ENCODE data around the gene TOP2A. TPM values are rescaled to one million over a fixed set of nuclear protein-coding genes. Genes with fewer than 3 reads are reported as not detected.

TOP2A gene
- total RNA-seq, 1 donor from 2014 or later, result 0.79 TPM

DNA sequence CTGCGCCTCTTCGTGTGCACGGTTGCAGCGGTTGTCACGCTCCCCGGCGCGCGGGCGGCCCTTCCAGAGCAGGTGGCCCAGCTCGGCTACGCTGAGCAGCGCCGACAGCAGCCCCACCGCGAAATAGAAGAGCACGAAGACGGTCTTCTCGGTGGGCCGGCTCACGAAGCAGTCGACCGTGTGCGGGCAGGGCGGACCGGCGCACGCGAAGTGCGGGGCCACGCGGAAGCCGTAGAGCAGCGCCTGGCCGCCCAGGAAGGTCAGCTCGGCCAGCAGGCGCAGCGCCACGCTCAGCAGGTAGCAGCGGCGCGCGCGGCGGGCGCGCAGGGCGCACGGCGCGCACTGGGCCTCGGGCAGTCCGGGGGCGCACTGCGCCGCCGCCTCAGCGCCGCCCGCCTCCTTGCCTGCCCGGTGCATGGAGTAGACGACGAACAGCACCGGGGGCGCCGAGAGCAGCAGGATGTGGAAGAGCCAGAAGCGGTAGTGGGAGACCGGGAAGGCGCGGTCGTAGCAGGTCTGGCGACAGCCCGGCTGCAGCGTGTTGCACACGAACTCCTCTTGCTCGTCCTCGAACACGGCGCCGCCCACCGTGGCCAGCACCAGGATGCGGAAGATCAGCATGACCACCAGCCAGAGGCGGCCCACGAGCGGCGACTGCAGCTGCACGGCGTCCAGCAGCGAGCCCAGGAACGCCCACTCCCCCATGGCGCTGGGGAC, 54.4 kb downstream of the TOP2A start:
- Histone ChIP-seq H3K27me3 (ENCODE audit: control insufficient read depth, insufficient read depth, low read length) (no peaks in the 10 kb centered on the region), H3K36me3 (ENCODE audit: control insufficient read depth, insufficient read depth, low read length) (no peaks in the 10 kb centered on the region), H3K4me3 (ENCODE audit: low read depth, low read length) (peak overlapping the region; percentile 52)
- TF ChIP-seq, protein P1, sequence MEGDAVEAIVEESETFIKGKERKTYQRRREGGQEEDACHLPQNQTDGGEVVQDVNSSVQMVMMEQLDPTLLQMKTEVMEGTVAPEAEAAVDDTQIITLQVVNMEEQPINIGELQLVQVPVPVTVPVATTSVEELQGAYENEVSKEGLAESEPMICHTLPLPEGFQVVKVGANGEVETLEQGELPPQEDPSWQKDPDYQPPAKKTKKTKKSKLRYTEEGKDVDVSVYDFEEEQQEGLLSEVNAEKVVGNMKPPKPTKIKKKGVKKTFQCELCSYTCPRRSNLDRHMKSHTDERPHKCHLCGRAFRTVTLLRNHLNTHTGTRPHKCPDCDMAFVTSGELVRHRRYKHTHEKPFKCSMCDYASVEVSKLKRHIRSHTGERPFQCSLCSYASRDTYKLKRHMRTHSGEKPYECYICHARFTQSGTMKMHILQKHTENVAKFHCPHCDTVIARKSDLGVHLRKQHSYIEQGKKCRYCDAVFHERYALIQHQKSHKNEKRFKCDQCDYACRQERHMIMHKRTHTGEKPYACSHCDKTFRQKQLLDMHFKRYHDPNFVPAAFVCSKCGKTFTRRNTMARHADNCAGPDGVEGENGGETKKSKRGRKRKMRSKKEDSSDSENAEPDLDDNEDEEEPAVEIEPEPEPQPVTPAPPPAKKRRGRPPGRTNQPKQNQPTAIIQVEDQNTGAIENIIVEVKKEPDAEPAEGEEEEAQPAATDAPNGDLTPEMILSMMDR (IDR thresholded peaks at IDR 0.05; ENCODE audit: insufficient read depth, low read length, severe bottlenecking), result no peak
- no peak for FAIRE-seq
- DNase-seq (ENCODE audit: low read depth), result no peak

DNA sequence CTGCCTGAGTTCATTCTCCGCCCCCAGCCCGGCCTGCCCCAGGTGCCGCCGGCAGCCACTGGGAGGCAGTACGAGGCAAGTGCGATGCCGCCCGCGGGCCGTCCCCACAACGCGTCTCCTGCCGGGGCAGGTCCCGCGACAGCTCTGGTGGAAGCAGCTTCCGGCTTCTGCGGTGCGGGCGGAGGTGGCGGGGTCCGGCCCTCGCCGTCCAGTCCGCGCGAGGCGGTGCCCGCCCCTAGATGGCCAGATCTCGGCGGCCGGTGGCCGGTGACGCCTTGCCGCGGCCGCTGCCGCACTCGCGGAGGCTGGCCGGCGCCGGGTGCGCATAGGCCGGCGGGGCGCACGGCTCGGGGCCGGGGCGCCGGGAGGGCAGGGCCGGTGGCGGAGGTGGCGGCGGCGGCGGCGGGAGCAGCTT, 55.0 kb downstream of the TOP2A start:
- no peaks in the 10 kb centered on the region for H3K36me3 ChIP-seq (ENCODE audit: control insufficient read depth, insufficient read depth, low read length)
- no peak for FAIRE-seq
- TF ChIP-seq, protein P1 (IDR thresholded peaks at IDR 0.05; ENCODE audit: insufficient read depth, low read length, severe bottlenecking), result peak; percentile 79
- no peaks in the 10 kb centered on the region for H3K27me3 ChIP-seq (ENCODE audit: control insufficient read depth, insufficient read depth, low read length)
- peak overlapping the region; percentile 52 for H3K4me3 ChIP-seq (ENCODE audit: low read depth, low read length)
- DNase-seq (ENCODE audit: low read depth), result peak; percentile 40

DNA sequence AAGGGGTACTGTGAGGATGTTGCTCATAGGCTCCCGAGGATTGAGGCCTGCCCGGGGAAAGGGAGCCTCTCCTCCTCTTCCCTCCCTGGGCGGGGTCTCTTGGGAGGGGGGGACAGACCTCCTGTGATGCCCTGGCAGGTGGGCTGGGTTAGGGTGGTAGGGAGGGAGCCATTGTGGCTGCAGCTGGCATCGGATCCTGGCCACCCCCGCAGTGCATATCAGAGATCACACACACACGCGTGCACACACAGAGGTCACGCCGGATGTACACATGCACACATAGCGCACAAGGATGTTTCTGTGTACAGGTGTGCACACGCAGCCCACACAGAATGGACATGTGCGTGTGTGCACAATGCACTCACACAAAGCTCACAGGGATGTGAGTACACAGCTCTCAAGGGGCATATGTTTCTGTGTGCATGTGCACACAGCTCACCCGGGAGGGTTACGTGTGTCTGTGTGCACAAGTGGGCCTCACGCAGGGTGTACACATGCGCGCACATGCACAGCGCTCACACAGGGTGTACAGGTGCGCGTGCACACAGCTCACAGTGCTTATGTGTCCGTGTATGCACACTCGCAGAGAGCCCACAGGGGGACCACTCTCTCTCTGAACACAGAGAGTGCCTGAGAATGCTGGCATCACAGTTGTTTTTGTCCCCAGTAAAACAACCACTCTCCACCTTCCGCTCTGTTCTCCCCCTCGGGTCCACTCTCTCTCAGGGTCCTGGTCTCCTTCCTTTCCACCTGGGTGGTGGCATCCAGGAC, 55.6 kb downstream of the TOP2A start:
- H3K4me3 ChIP-seq (ENCODE audit: low read depth, low read length), result peak overlapping the region; percentile 52
- H3K36me3 ChIP-seq (ENCODE audit: control insufficient read depth, insufficient read depth, low read length), result no peaks in the 10 kb centered on the region
- peak; percentile 36 for FAIRE-seq
- H3K27me3 ChIP-seq (ENCODE audit: control insufficient read depth, insufficient read depth, low read length), result no peaks in the 10 kb centered on the region
- DNase-seq (ENCODE audit: low read depth), result no peak
- TF ChIP-seq, protein P1 (IDR thresholded peaks at IDR 0.05; ENCODE audit: insufficient read depth, low read length, severe bottlenecking), result no peak

DNA sequence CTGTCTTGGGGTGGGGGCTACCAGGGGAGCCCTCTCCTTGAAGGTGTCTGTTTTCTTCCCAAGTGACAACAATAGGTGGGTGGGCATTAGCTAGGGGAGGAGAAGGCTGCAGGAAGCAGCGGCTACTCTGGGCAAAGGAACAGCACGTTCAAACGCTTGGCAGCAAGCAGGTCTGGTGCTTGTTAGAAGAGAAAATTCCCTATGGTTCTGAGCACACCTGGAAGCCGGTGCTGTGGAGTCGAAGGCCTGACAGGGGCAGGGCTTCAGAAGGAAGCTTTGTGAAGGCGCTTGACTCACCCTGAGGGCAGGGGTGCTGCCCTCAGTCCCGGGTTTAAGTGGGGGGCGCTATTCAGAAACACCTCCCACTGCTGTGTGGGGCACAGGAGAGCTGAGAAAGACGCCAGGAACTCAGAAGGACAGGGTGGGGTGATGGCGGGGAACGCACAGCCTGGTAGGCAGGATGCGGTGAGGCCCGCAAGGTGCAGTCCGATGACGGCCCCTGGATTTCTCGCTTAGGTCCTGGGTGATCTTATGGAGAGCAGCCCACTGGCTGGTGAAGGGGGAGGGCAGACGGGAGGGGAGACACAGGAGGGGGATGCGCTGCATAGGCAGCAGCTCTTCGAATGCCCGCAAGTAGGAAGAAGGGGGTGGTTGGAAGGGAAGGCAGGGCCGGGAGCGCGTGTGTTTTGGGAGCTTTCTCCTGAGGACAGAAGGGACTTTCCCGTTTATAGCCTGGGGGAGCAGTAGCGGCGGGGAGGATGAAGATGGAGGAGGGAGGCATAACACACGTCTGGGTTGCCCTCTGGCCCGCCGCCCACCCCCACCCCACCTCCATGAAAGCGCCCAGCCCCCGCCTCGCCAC, 56.4 kb downstream of the TOP2A start:
- no peaks in the 10 kb centered on the region for H3K27me3 ChIP-seq (ENCODE audit: control insufficient read depth, insufficient read depth, low read length)
- TF ChIP-seq, protein P1 (IDR thresholded peaks at IDR 0.05; ENCODE audit: insufficient read depth, low read length, severe bottlenecking), result no peak
- FAIRE-seq, result no peak
- H3K36me3 ChIP-seq (ENCODE audit: control insufficient read depth, insufficient read depth, low read length), result peaks cover under 1% of the 10 kb centered on the region
- H3K4me3 ChIP-seq (ENCODE audit: low read depth, low read length), result no peak overlapping the region
- no peak for DNase-seq (ENCODE audit: low read depth)

DNA sequence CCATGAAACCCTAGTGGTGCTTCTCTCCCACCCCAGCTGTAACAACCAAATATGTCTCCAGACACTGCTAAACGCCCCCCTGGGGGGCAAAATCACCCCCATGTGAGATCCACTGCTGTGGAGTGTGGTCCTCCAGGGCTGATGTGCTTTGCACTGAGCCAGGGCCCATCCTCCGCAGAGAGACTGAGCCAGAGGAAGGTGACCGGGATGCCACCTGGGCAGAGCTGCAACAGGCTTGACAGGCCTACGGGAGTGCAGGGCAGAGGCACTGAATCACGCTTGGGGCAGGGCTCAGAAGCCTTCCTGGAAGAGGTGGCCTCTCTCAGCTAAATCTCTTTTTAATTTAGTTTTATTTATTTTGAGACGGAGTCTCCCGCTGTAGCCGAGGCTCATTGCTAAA, 57.6 kb downstream of the TOP2A start:
- TF ChIP-seq, protein P1 (IDR thresholded peaks at IDR 0.05; ENCODE audit: insufficient read depth, low read length, severe bottlenecking), result no peak
- no peaks in the 10 kb centered on the region for H3K27me3 ChIP-seq (ENCODE audit: control insufficient read depth, insufficient read depth, low read length)
- peaks cover 7% of the 10 kb centered on the region for H3K36me3 ChIP-seq (ENCODE audit: control insufficient read depth, insufficient read depth, low read length)
- FAIRE-seq (no peak), DNase-seq (ENCODE audit: low read depth) (no peak)
- H3K4me3 ChIP-seq (ENCODE audit: low read depth, low read length), result no peak overlapping the region
